WTC11 (cell line): ENCODE results near the gene SKAP1. TPM values are rescaled to one million over a fixed set of nuclear protein-coding genes. Genes with fewer than 3 reads are reported as not detected.
A peak's percentile ranks its signal among the peaks of the same experiment; 100 is the strongest.

Experiments used
- ATAC-seq: fragments of 200-7000 bp; cut with Tn5 transposase; 2 replicates; pipeline ENCODE4 v1.10.0; 2021; ENCODE audit warnings: mild to moderate bottlenecking, moderate library complexity
- CTCF ChIA-PET: fragments of 300-600 bp; sonication (Branson Sonifier 250); formaldehyde crosslinking; loops from one replicate; lab custom pipeline; 2021; ENCODE audit warnings: antibody characterized with exemption; lab: Charles Lee
- POLR2A ChIA-PET: fragments of 350-600 bp; sonication (Branson Sonifier 250); formaldehyde crosslinking; loops from one replicate; lab custom pipeline; 2021; ENCODE audit warnings: antibody characterized with exemption; lab: Charles Lee
- DNase-seq: peaks from one replicate; pipeline ENCODE4 v3.0.0; 2021; ENCODE audit warnings: low spot score
- H3K27ac Mint-ChIP-seq: 2 replicates; pipeline ENCODE4 v1.8.0; 2021; ENCODE audit warnings: mixed read lengths
- H3K27me3 Mint-ChIP-seq: 2 replicates; pipeline ENCODE4 v1.8.0; 2021; ENCODE audit warnings: low read depth, mild to moderate bottlenecking, moderate library complexity, mixed read lengths
- H3K36me3 Mint-ChIP-seq: 2 replicates; pipeline ENCODE4 v1.8.0; 2021; ENCODE audit warnings: mixed read lengths
- H3K4me1 Mint-ChIP-seq: 2 replicates; pipeline ENCODE4 v1.8.0; 2022; ENCODE audit warnings: mixed read lengths
- H3K4me3 Mint-ChIP-seq: 2 replicates; pipeline ENCODE4 v1.8.0; 2021; ENCODE audit warnings: mild to moderate bottlenecking, moderate library complexity, mixed read lengths
- H3K9me3 Mint-ChIP-seq: 2 replicates; pipeline ENCODE4 v1.8.0; 2021; ENCODE audit warnings: mixed read lengths
- AFF4 ChIP-seq: sonication (generic); formaldehyde crosslinking; IDR thresholded peaks from 2 replicates; pipeline ENCODE4 v1.8.1; 2023; ENCODE audit warnings: mild to moderate bottlenecking, missing genetic modification reagents, borderline replicate concordance
- CREB1 ChIP-seq: sonication (generic); formaldehyde crosslinking; IDR thresholded peaks from 2 replicates; pipeline ENCODE4 v1.8.0; 2023; ENCODE audit warnings: mild to moderate bottlenecking, missing genetic modification reagents
- E2F4 ChIP-seq: sonication (generic); formaldehyde crosslinking; IDR thresholded peaks from 2 replicates; pipeline ENCODE4 v1.8.1; 2022; ENCODE audit warnings: low read depth, mild to moderate bottlenecking, moderate library complexity, missing genetic modification reagents, borderline replicate concordance
- E2F5 ChIP-seq: sonication (generic); formaldehyde crosslinking; IDR thresholded peaks from 2 replicates; pipeline ENCODE4 v1.8.1; 2022; ENCODE audit warnings: mild to moderate bottlenecking, moderate library complexity, missing genetic modification reagents
- GABPB1 ChIP-seq: sonication (generic); formaldehyde crosslinking; IDR thresholded peaks from 2 replicates; pipeline ENCODE4 v1.8.1; 2023; ENCODE audit warnings: mild to moderate bottlenecking, missing genetic modification reagents
- IRF1 ChIP-seq: sonication (generic); formaldehyde crosslinking; IDR thresholded peaks from 2 replicates; pipeline ENCODE4 v1.8.0; 2023; ENCODE audit warnings: missing genetic modification reagents
- IRF2 ChIP-seq: sonication (generic); formaldehyde crosslinking; IDR thresholded peaks from 2 replicates; pipeline ENCODE4 v1.8.0; 2022; ENCODE audit warnings: low read depth, missing genetic modification reagents, borderline replicate concordance
- JAZF1 ChIP-seq: fragments of 250-450 bp; sonication (Bioruptor Pico); IDR thresholded peaks from 2 replicates; pipeline ENCODE4 v1.9.0; 2021; ENCODE audit warnings: moderate library complexity, mild to moderate bottlenecking, inconsistent platforms
- JUN ChIP-seq: sonication (generic); formaldehyde crosslinking; IDR thresholded peaks from 2 replicates; pipeline ENCODE4 v1.8.0; 2023; ENCODE audit warnings: mild to moderate bottlenecking, missing genetic modification reagents
- NFE2L1 ChIP-seq: sonication (generic); formaldehyde crosslinking; IDR thresholded peaks from 2 replicates; pipeline ENCODE4 v1.8.1; 2023; ENCODE audit warnings: missing genetic modification reagents
- NFYB ChIP-seq: sonication (generic); formaldehyde crosslinking; conservative IDR thresholded peaks from 2 replicates; pipeline ENCODE4 v1.8.0; 2022; ENCODE audit warnings: low read depth, missing genetic modification reagents
- NR1H2 ChIP-seq: sonication (generic); formaldehyde crosslinking; IDR thresholded peaks from 2 replicates; pipeline ENCODE4 v1.9.0; 2021; ENCODE audit warnings: mild to moderate bottlenecking, moderate library complexity, missing genetic modification reagents
- RELA ChIP-seq: sonication (generic); formaldehyde crosslinking; IDR thresholded peaks from 2 replicates; pipeline ENCODE4 v1.8.1; 2022; ENCODE audit warnings: missing genetic modification reagents, mild to moderate bottlenecking, borderline replicate concordance
- SMAD3 ChIP-seq: sonication (generic); formaldehyde crosslinking; IDR thresholded peaks from 2 replicates; pipeline ENCODE4 v1.8.0; 2022; ENCODE audit warnings: missing genetic modification reagents, mild to moderate bottlenecking, borderline replicate concordance
- TEAD4 ChIP-seq: sonication (generic); formaldehyde crosslinking; IDR thresholded peaks from 2 replicates; pipeline ENCODE4 v1.8.0; 2022; ENCODE audit warnings: mild to moderate bottlenecking, missing genetic modification reagents
- USF2 ChIP-seq: sonication (generic); formaldehyde crosslinking; IDR thresholded peaks from 2 replicates; pipeline ENCODE4 v1.8.1; 2023; ENCODE audit warnings: mild to moderate bottlenecking, missing genetic modification reagents, moderate library complexity
- ZBTB21 ChIP-seq: sonication (generic); formaldehyde crosslinking; IDR thresholded peaks from 2 replicates; pipeline ENCODE4 v1.8.1; 2023; ENCODE audit warnings: mild to moderate bottlenecking, missing genetic modification reagents, borderline replicate concordance
- ZNF138 ChIP-seq: sonication (generic); formaldehyde crosslinking; conservative IDR thresholded peaks from 2 replicates; pipeline ENCODE4 v1.8.1; 2022; ENCODE audit warnings: mild to moderate bottlenecking, moderate library complexity, missing genetic modification reagents
- ZNF232 ChIP-seq: sonication (generic); formaldehyde crosslinking; IDR thresholded peaks from 2 replicates; pipeline ENCODE4 v1.8.0; 2022; ENCODE audit warnings: mild to moderate bottlenecking, missing genetic modification reagents
- ZNF263 ChIP-seq: sonication (generic); formaldehyde crosslinking; IDR thresholded peaks from 2 replicates; pipeline ENCODE4 v1.8.1; 2022; ENCODE audit warnings: low read depth, mild to moderate bottlenecking, moderate library complexity, missing genetic modification reagents
- ZNF416 ChIP-seq: fragments of 250-450 bp; sonication (Bioruptor Pico); IDR thresholded peaks from 2 replicates; pipeline ENCODE4 v1.9.0; 2021; ENCODE audit warnings: mild to moderate bottlenecking, inconsistent platforms
- ZNF423 ChIP-seq: fragments of 250-450 bp; sonication (Bioruptor Pico); IDR thresholded peaks from 2 replicates; pipeline ENCODE4 v2.1.2; 2022; ENCODE audit warnings: mild to moderate bottlenecking, moderate library complexity
- ZNF425 ChIP-seq: fragments of 250-450 bp; sonication (Bioruptor Pico); conservative IDR thresholded peaks from 2 replicates; pipeline ENCODE4 v1.9.0; 2021; ENCODE audit warnings: mild to moderate bottlenecking
- total RNA-seq: library from RNA; stranded (reverse); gene quantifications from 3 replicates; pipeline ENCODE4 v1.2.3, GENCODE V29; 2021

Gene SKAP1
- total RNA-seq, 1 experiment from 2014 or later = not detected

GRCh38 chr17:48472411-48473281 lies 42.6 kb upstream of the SKAP1 start:
- H3K4me3 Mint-ChIP-seq = no peak overlapping the region
- POLR2A ChIA-PET = interaction anchor here (0.6 to 0.8 kb wide), 2 partner anchors 14 to 19 kb away, joined by 3 to 4 read pairs; no protein-coding TSS in a partner anchor
- peaks cover 29% of the 10 kb centered on the region for H3K4me1 Mint-ChIP-seq
- H3K36me3 Mint-ChIP-seq = no peaks in the 10 kb centered on the region
- TF ChIP-seq IRF1 (no peak), ZBTB21 (no peak), ZNF416 (no peak), NFE2L1 (CRISPR knock-in tag) (no peak), USF2 (CRISPR knock-in tag) (no peak), RELA (CRISPR knock-in tag) (no peak), ZNF263 (no peak), ZNF232 (no peak), JUN (CRISPR knock-in tag) (no peak), AFF4 (CRISPR knock-in tag) (no peak), ZNF423 (CRISPR knock-in tag) (no peak), NR1H2 (CRISPR knock-in tag) (no peak)
- TF ChIP-seq, all 79 proteins: peak for 0
- Mint-ChIP-seq H3K27ac (no peak overlapping the region), H3K9me3 (no peaks in the 10 kb centered on the region), H3K27me3 (peaks cover 8% of the 10 kb centered on the region; the same call in 1 of the 2 replicates)
- ATAC-seq = peak; percentile 43
- CTCF ChIA-PET = interaction anchor here (0.5 to 1.8 kb wide), 6 partner anchors 10 to 125 kb away, joined by 3 to 11 read pairs (median 4); partner anchors contain the start of gene HOXB5
- DNase-seq = no peak

- H3K9me3 Mint-ChIP-seq = no peaks in the 10 kb centered on the region
- peak; percentile 43 for ATAC-seq
- no peaks in the 10 kb centered on the region for H3K36me3 Mint-ChIP-seq
- DNase-seq = no peak
- ChIA-PET CTCF (interaction anchor here (0.7 to 1.8 kb wide), 5 partner anchors 11 to 121 kb away, joined by 3 to 11 read pairs (median 4); partner anchors contain the start of gene HOXB5), POLR2A (interaction anchor here (0.6 to 0.8 kb wide), 2 partner anchors 13 to 18 kb away, joined by 3 to 4 read pairs; no protein-coding TSS in a partner anchor)
- H3K27ac Mint-ChIP-seq = no peak overlapping the region
- H3K27me3 Mint-ChIP-seq = peaks cover 5% of the 10 kb centered on the region; the same call in 1 of the 2 replicates
- peaks cover 29% of the 10 kb centered on the region for H3K4me1 Mint-ChIP-seq
- no peak overlapping the region for H3K4me3 Mint-ChIP-seq
- no peak for TF ChIP-seq TEAD4
- TF ChIP-seq CREB1 (CRISPR knock-in tag) = no peak
- TF ChIP-seq E2F5 (CRISPR knock-in tag) = no peak
- no peak for TF ChIP-seq ZNF263
- no peak for TF ChIP-seq GABPB1 (CRISPR knock-in tag)
- no peak for TF ChIP-seq IRF2 (CRISPR knock-in tag)
- no peak for TF ChIP-seq E2F4
- TF ChIP-seq JAZF1 = no peak
- TF ChIP-seq SMAD3 = no peak
- no peak for TF ChIP-seq ZNF425 (CRISPR knock-in tag)
- TF ChIP-seq NFYB (CRISPR knock-in tag) = no peak
- TF ChIP-seq ZNF138 = no peak
Measured at GRCh38 chr17:48471817-48472410, 41.9 kb upstream of the SKAP1 start.
